Eye (tissue), 1 donor: ENCODE data around the gene UPK3B.
"Not testable (repeated sequence)": the region's sequence is repeated elsewhere in the genome, so short reads cannot be mapped to it uniquely, and the experiment has no call there.

Experiments
- DNase-seq: peaks from one replicate; pipeline ENCODE4 v3.0.0-alpha.2; 2015

UPK3B gene

GRCh38 chr7:76509931-76510877 lies at the start of gene UPK3B:
Gene UPK3B (plus strand): TSS chr7:76510552. CDS start chr7:76510653, 101 bp downstream.
- DNase-seq = peak; percentile 47

GRCh38 chr7:76460767-76461166 lies 49.6 kb upstream of the UPK3B start:
- not testable (repeated sequence) for DNase-seq

GRCh38 chr7:76461464-76462101 lies 48.8 kb upstream of the UPK3B start, which contains the start of gene DTX2:
Gene DTX2 (plus strand): TSS chr7:76461709. CDS start chr7:76480510, 18,801 bp downstream.
- not testable (repeated sequence) for DNase-seq

- not testable (repeated sequence) for DNase-seq
Observed at GRCh38 chr7:76462271-76462882, 48.0 kb upstream of the UPK3B start.

GRCh38 chr7:76464959-76465358 lies 45.4 kb upstream of the UPK3B start:
- DNase-seq = not testable (repeated sequence)

- not testable (repeated sequence) for DNase-seq
Observed at GRCh38 chr7:76465950-76466349, 44.4 kb upstream of the UPK3B start.

GRCh38 chr7:76467743-76468404 lies 42.5 kb upstream of the UPK3B start:
- not testable (repeated sequence) for DNase-seq

GRCh38 chr7:76471556-76472221 lies 38.7 kb upstream of the UPK3B start:
- not testable (repeated sequence) for DNase-seq

- DNase-seq = not testable (repeated sequence)
Observed at GRCh38 chr7:76473097-76473496, 37.3 kb upstream of the UPK3B start.

GRCh38 chr7:76476280-76476679 lies 34.1 kb upstream of the UPK3B start:
- not testable (repeated sequence) for DNase-seq

- DNase-seq = not testable (repeated sequence)
Observed at GRCh38 chr7:76476742-76477474, 33.4 kb upstream of the UPK3B start.

GRCh38 chr7:76479628-76480027 lies 30.7 kb upstream of the UPK3B start:
- not testable (repeated sequence) for DNase-seq

GRCh38 chr7:76480403-76481253 lies 29.7 kb upstream of the UPK3B start:
- not testable (repeated sequence) for DNase-seq

GRCh38 chr7:76482660-76483059 lies 27.7 kb upstream of the UPK3B start:
- not testable (repeated sequence) for DNase-seq

GRCh38 chr7:76483081-76483480 lies 27.3 kb upstream of the UPK3B start:
- DNase-seq = not testable (repeated sequence)

GRCh38 chr7:76484456-76484855 lies 25.9 kb upstream of the UPK3B start:
- not testable (repeated sequence) for DNase-seq

GRCh38 chr7:76485822-76486610 lies 24.3 kb upstream of the UPK3B start:
- DNase-seq = not testable (repeated sequence)

- not testable (repeated sequence) for DNase-seq
Observed at GRCh38 chr7:76486618-76487017, 23.7 kb upstream of the UPK3B start.

GRCh38 chr7:76487969-76488368 lies 22.4 kb upstream of the UPK3B start:
- not testable (repeated sequence) for DNase-seq
